ENCODE data around the gene GNE. TPM values are rescaled to one million over a fixed set of nuclear protein-coding genes. Genes with fewer than 3 reads are reported as not detected.

The GNE gene
- total and polyA plus RNA-seq, 2 experiments from 2014 or later: 2.2 to 15.7 TPM

- TF ChIP-seq ZNF462 (CRISPR knock-in tag; IDR thresholded peaks at IDR 0.05): no peak
These were observed 50.7 kb downstream of the GNE start (continued) for GRCh38 chr9:36207546-36208012.

GRCh38 chr9:36207016-36207415, 51.2 kb downstream of the GNE start:
- Histone ChIP-seq H3K27ac (ENCODE audit: low read depth) (no peak overlapping the region), H3K4me3 (no peak overlapping the region), H2AFZ (no peak overlapping the region), H3K4me1 (ENCODE audit: insufficient read depth) (no peaks in the 10 kb centered on the region), H3K9me2 (ENCODE audit: insufficient read depth) (no peaks in the 10 kb centered on the region), H3K79me2 (replicated peaks; ENCODE audit: insufficient read depth) (peaks cover 77% of the 10 kb centered on the region), H3F3A (replicated peaks; ENCODE audit: low read depth) (peaks cover 2% of the 10 kb centered on the region; the same call in 1 of the 2 replicates), H3K27me3 (ENCODE audit: insufficient read depth) (no peaks in the 10 kb centered on the region), H3K36me3 (ENCODE audit: insufficient read depth) (peaks cover 72% of the 10 kb centered on the region), H4K20me1 (replicated peaks; ENCODE audit: insufficient read depth) (peaks cover 76% of the 10 kb centered on the region), H3K4me2 (no peak overlapping the region)
- ATAC-seq (no peak), DNase-seq (ENCODE audit: low spot score) (no peak)
- Mint-ChIP-seq H3K9me3 (no peaks in the 10 kb centered on the region), H3K4me1 (no peaks in the 10 kb centered on the region), H3K4me3 (no peak overlapping the region), H3K27me3 (ENCODE audit: insufficient read depth, low read depth, poor library complexity) (peaks cover 6% of the 10 kb centered on the region), H3K36me3 (ENCODE audit: low read depth) (peaks cover 99% of the 10 kb centered on the region), H3K27ac (no peak overlapping the region)
- TF ChIP-seq ETS1 (IDR thresholded peaks at IDR 0.05): no peak
- no peak for TF ChIP-seq CREB1 (CRISPR knock-in tag; IDR thresholded peaks at IDR 0.05; ENCODE audit: low read depth)
- TF ChIP-seq CTCF (conservative IDR thresholded peaks at IDR 0.05; ENCODE audit: low read depth in 2 of 2): no peak
- no peak for TF ChIP-seq REST (IDR thresholded peaks at IDR 0.05; ENCODE audit: unreplicated experiment)
- no peak for TF ChIP-seq STAT1 (IDR thresholded peaks at IDR 0.05; ENCODE audit: unreplicated experiment)
- no peak for TF ChIP-seq NANOG (IDR thresholded peaks at IDR 0.05; ENCODE audit: borderline replicate concordance)

All from GM23338 (cell line).